ENCODE measurements around the gene NUP155. TPM values are rescaled to one million over a fixed set of nuclear protein-coding genes. Genes with fewer than 3 reads are reported as not detected.
"Not testable (repeated sequence)": the region's sequence is repeated elsewhere in the genome, so short reads cannot be mapped to it uniquely, and the experiment has no call there.

The NUP155 gene
- total RNA-seq = 24.1 and 25.0 TPM in 2 replicates
- long read RNA-seq, full-length matches to known transcripts = 22 of 81 reads
- long read RNA-seq, partial matches to known transcripts = 50 of 81 reads
- long read RNA-seq, other reads (novel, unspliced or antisense) = 9 of 81 reads

GRCh38 chr5:37370864-37371726, at the start of gene NUP155:
Gene NUP155 (minus strand): TSS chr5:37371106. CDS start chr5:37370977, 129 bp downstream.
- H3K4me1 Mint-ChIP-seq (ENCODE audit: unreplicated experiment) = peaks cover 24% of the 10 kb centered on the region
- TF ChIP-seq CTCF (IDR thresholded peaks at IDR 0.05) = no peak
- H3K27ac Mint-ChIP-seq (ENCODE audit: unreplicated experiment) = peak within 1 kb of the TSS; percentile 95
- DNase-seq (ENCODE audit: extremely low spot score, unreplicated experiment) = peak; percentile 94
- H3K4me3 Mint-ChIP-seq (ENCODE audit: unreplicated experiment) = peak within 1 kb of the TSS; percentile 96
- peaks cover 2% of the 10 kb centered on the region for H3K36me3 Mint-ChIP-seq (ENCODE audit: unreplicated experiment)
- H3K9me3 Mint-ChIP-seq (ENCODE audit: unreplicated experiment) = no peaks in the 10 kb centered on the region
- H3K27me3 Mint-ChIP-seq (ENCODE audit: unreplicated experiment) = no peaks in the 10 kb centered on the region

GRCh38 chr5:37417347-37417746, 46.4 kb upstream of the NUP155 start:
- no peaks in the 10 kb centered on the region for H3K27me3 Mint-ChIP-seq (ENCODE audit: unreplicated experiment)
- no peaks in the 10 kb centered on the region for H3K4me1 Mint-ChIP-seq (ENCODE audit: unreplicated experiment)
- H3K4me3 Mint-ChIP-seq (ENCODE audit: unreplicated experiment) = no peak overlapping the region
- H3K36me3 Mint-ChIP-seq (ENCODE audit: unreplicated experiment) = peaks cover 15% of the 10 kb centered on the region
- no peak for TF ChIP-seq CTCF (IDR thresholded peaks at IDR 0.05)
- H3K27ac Mint-ChIP-seq (ENCODE audit: unreplicated experiment) = no peak overlapping the region
- H3K9me3 Mint-ChIP-seq (ENCODE audit: unreplicated experiment) = no peaks in the 10 kb centered on the region
- no peak for DNase-seq (ENCODE audit: extremely low spot score, unreplicated experiment)

- H3K9me3 Mint-ChIP-seq (ENCODE audit: unreplicated experiment); H3K27me3 Mint-ChIP-seq (ENCODE audit: unreplicated experiment); H3K27ac Mint-ChIP-seq (ENCODE audit: unreplicated experiment); DNase-seq (ENCODE audit: extremely low spot score, unreplicated experiment); H3K4me3 Mint-ChIP-seq (ENCODE audit: unreplicated experiment); H3K4me1 Mint-ChIP-seq (ENCODE audit: unreplicated experiment): not testable (repeated sequence)
- H3K36me3 Mint-ChIP-seq (ENCODE audit: unreplicated experiment) = peaks cover 17% of the 10 kb centered on the region
Observed at GRCh38 chr5:37415456-37415855, 44.5 kb upstream of the NUP155 start.

- DNase-seq (ENCODE audit: extremely low spot score, unreplicated experiment) = no peak
- H3K4me3 Mint-ChIP-seq (ENCODE audit: unreplicated experiment) = no peak overlapping the region
- H3K9me3 Mint-ChIP-seq (ENCODE audit: unreplicated experiment) = no peaks in the 10 kb centered on the region
- H3K27me3 Mint-ChIP-seq (ENCODE audit: unreplicated experiment) = no peaks in the 10 kb centered on the region
- H3K36me3 Mint-ChIP-seq (ENCODE audit: unreplicated experiment) = peaks cover 18% of the 10 kb centered on the region
- H3K27ac Mint-ChIP-seq (ENCODE audit: unreplicated experiment) = no peak overlapping the region
- no peak for TF ChIP-seq CTCF (IDR thresholded peaks at IDR 0.05)
- no peaks in the 10 kb centered on the region for H3K4me1 Mint-ChIP-seq (ENCODE audit: unreplicated experiment)
Observed at GRCh38 chr5:37412515-37412914, 41.6 kb upstream of the NUP155 start.

- no peak for DNase-seq (ENCODE audit: extremely low spot score, unreplicated experiment)
- Mint-ChIP-seq H3K9me3 (ENCODE audit: unreplicated experiment) (no peaks in the 10 kb centered on the region), H3K4me1 (ENCODE audit: unreplicated experiment) (no peaks in the 10 kb centered on the region), H3K27me3 (ENCODE audit: unreplicated experiment) (no peaks in the 10 kb centered on the region), H3K4me3 (ENCODE audit: unreplicated experiment) (no peak overlapping the region), H3K27ac (ENCODE audit: unreplicated experiment) (no peak overlapping the region), H3K36me3 (ENCODE audit: unreplicated experiment) (peaks cover 34% of the 10 kb centered on the region)
- TF ChIP-seq CTCF (IDR thresholded peaks at IDR 0.05) = no peak
Observed at GRCh38 chr5:37400501-37400900, 29.6 kb upstream of the NUP155 start.
